Measurements from ENCODE around the gene PRIM1.

PRIM1 gene

DNA sequence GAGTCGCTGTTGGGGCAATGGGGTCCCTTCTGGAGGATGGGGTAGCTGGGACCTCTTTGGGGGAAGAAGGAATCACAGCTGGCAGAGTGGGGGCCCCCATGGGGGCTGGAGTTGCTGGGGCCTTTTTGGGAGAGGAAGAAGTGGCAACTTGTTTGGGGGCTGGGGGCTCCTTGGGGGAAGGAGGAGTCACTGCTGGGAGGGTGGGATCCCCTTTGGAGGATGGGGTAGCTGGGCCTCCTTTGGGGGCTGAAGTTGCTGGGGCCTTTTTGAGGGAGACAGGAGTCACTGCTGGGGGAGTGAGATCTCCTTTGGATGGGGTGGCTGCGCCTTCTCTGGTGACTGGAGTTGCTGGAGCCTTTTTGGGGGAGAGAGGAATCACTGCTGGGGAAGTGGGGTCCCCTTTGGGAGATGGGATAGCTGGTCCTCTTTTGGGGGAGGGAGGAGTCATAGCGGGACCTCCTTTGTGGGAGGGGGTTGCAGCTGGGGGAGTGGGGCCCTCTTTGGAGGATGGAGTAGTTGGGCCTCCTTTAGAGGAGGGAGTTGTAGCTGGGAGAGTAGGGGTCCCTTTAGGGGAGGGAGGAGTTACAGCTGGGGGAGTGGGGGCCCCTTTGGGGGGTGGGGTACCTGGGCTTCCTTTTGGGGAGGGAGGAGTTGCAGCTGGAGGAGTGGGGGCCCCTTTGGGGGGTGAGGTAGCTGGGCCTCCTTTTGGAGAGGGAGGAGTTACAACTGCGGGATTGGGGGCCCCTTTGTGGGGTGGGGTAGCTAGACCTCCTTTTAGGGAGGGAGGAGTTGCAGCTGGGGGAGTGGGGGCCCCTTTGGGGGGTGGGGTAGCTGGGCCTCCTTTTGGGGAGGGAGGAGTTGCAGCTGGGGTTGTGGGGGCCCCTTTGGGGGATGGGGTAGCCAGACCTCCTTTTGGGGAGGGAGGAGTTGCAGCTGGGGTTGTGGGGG, 34.9 kb downstream of the PRIM1 start:
- TF ChIP-seq, protein P1, sequence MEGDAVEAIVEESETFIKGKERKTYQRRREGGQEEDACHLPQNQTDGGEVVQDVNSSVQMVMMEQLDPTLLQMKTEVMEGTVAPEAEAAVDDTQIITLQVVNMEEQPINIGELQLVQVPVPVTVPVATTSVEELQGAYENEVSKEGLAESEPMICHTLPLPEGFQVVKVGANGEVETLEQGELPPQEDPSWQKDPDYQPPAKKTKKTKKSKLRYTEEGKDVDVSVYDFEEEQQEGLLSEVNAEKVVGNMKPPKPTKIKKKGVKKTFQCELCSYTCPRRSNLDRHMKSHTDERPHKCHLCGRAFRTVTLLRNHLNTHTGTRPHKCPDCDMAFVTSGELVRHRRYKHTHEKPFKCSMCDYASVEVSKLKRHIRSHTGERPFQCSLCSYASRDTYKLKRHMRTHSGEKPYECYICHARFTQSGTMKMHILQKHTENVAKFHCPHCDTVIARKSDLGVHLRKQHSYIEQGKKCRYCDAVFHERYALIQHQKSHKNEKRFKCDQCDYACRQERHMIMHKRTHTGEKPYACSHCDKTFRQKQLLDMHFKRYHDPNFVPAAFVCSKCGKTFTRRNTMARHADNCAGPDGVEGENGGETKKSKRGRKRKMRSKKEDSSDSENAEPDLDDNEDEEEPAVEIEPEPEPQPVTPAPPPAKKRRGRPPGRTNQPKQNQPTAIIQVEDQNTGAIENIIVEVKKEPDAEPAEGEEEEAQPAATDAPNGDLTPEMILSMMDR (IDR thresholded peaks at IDR 0.05; ENCODE audit: low read depth, low read length): no peak
- peaks cover 79% of the 10 kb centered on the region for H3K36me3 ChIP-seq
- no peaks in the 10 kb centered on the region for H3K9me3 ChIP-seq (ENCODE audit: severe bottlenecking)
- H3K27ac ChIP-seq: no peak overlapping the region
- H3K4me3 ChIP-seq (ENCODE audit: low read depth, low read length): no peak overlapping the region
- H3K27me3 ChIP-seq (ENCODE audit: insufficient read depth, low read depth, severe bottlenecking): no peaks in the 10 kb centered on the region
- DNase-seq: no peak

DNA sequence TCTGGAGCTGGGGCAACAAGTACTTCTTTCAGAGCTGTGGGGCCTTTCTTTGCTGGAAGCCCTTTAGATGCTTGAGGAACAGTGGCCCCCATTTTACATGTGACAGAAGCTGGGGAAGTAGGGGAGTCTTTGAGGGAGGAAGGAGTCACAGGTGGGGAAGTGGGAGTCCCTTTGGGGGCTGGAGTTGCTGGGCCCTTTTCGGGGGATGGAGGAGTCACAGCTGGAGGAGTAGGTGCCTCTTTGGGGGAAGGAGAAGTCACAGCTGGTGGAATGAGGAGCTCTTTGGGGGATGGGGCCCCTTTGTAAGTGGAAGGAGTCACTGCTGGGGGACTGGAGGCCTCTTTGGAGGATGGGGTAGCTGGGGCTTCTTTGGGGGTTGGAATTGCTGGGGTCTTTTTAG, 35.7 kb downstream of the PRIM1 start:
- Histone ChIP-seq H3K4me3 (ENCODE audit: low read depth, low read length) (no peak overlapping the region), H3K9me3 (ENCODE audit: severe bottlenecking) (no peaks in the 10 kb centered on the region), H3K27me3 (ENCODE audit: insufficient read depth, low read depth, severe bottlenecking) (no peaks in the 10 kb centered on the region), H3K27ac (no peak overlapping the region), H3K36me3 (peaks cover 78% of the 10 kb centered on the region)
- DNase-seq: no peak
- TF ChIP-seq, protein P1 (IDR thresholded peaks at IDR 0.05; ENCODE audit: low read depth, low read length): no peak

DNA sequence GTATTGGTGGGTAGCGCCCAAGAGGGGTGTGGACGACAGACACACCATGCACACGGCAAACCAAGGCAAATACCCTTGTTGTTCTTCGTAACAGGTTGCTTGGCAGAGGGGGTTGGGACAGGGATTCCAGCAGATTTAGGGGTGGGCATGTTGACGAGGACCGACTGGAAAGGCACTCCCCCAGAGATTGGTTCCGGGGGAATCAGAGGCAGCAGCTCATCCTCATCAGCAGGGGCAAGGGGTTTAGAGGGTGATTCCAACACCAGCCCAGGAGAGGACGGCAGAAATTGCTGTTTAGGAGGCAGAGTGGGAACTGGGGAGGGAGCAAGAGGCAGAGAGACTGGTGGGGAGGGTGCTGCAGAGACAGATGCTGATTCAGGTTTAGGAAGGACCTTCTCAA, 36.3 kb downstream of the PRIM1 start:
- Histone ChIP-seq H3K4me3 (ENCODE audit: low read depth, low read length) (no peak overlapping the region), H3K9me3 (ENCODE audit: severe bottlenecking) (no peaks in the 10 kb centered on the region), H3K36me3 (peaks cover 78% of the 10 kb centered on the region), H3K27ac (no peak overlapping the region), H3K27me3 (ENCODE audit: insufficient read depth, low read depth, severe bottlenecking) (no peaks in the 10 kb centered on the region)
- TF ChIP-seq, protein P1 (IDR thresholded peaks at IDR 0.05; ENCODE audit: low read depth, low read length): no peak
- no peak for DNase-seq

- Histone ChIP-seq H3K4me3 (ENCODE audit: low read depth, low read length) (no peak overlapping the region), H3K9me3 (ENCODE audit: severe bottlenecking) (no peaks in the 10 kb centered on the region), H3K27me3 (ENCODE audit: insufficient read depth, low read depth, severe bottlenecking) (no peaks in the 10 kb centered on the region), H3K27ac (no peak overlapping the region), H3K36me3 (peaks cover 66% of the 10 kb centered on the region)
- TF ChIP-seq, protein P1 (IDR thresholded peaks at IDR 0.05; ENCODE audit: low read depth, low read length): no peak
- DNase-seq: no peak
Observed at GRCh38 chr12:56714431-56714929, 37.6 kb downstream of the PRIM1 start.

GRCh38 chr12:56713345-56713744, 38.8 kb downstream of the PRIM1 start:
- Histone ChIP-seq H3K27ac (no peak overlapping the region), H3K4me3 (ENCODE audit: low read depth, low read length) (no peak overlapping the region), H3K36me3 (peaks cover 58% of the 10 kb centered on the region), H3K27me3 (ENCODE audit: insufficient read depth, low read depth, severe bottlenecking) (no peaks in the 10 kb centered on the region), H3K9me3 (ENCODE audit: severe bottlenecking) (no peaks in the 10 kb centered on the region)
- TF ChIP-seq, protein P1 (IDR thresholded peaks at IDR 0.05; ENCODE audit: low read depth, low read length): no peak
- no peak for DNase-seq
